ENCODE results near the gene GM2A. TPM values are rescaled to one million over a fixed set of nuclear protein-coding genes. Genes with fewer than 3 reads are reported as not detected.

GM2A gene
- total RNA-seq, 4 donors from 2014 or later, result 28.3 to 32.0 (median 30.1) TPM

DNA sequence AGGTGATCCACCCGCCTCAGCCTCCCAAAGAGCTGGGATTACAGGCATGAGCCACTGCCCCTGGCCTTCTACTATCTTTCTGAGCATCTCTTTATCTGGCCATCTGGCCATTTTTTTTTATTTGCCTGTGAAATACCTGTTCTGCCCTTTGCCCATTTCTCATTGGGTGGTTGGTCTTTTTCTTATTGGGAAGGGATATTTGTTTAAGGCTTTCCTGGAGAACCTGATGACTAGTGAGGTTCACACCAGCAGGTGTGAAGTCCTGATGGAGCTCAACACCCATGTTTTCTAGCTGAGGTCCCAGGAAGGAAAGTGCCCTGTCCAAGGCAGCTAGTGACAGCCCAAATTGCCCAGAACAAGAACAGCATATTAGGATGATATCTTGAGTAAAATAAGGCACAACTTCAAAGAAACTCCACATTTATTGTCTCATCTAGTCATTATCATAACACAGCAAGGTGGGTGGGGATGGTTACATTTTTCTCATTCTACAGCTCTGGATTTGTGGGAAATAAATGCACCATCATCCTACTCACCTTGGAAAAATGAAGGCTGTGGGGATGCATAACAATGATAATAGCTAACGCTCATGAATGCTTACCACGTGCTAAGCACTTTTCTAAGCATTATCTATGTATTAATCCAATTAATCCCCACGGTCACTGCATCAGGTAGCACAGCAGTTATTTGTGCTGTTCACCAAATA, 30.3 kb downstream of the GM2A start:
- WGBS, result 82% methylated on average over 4 of the region's 4 CpGs
- H3K4me1 ChIP-seq, result no peaks in the 10 kb centered on the region
- H3K9me3 ChIP-seq, result no peaks in the 10 kb centered on the region
- TF ChIP-seq EP300 (IDR thresholded peaks at IDR 0.05), result no peak
- TF ChIP-seq, protein P1, sequence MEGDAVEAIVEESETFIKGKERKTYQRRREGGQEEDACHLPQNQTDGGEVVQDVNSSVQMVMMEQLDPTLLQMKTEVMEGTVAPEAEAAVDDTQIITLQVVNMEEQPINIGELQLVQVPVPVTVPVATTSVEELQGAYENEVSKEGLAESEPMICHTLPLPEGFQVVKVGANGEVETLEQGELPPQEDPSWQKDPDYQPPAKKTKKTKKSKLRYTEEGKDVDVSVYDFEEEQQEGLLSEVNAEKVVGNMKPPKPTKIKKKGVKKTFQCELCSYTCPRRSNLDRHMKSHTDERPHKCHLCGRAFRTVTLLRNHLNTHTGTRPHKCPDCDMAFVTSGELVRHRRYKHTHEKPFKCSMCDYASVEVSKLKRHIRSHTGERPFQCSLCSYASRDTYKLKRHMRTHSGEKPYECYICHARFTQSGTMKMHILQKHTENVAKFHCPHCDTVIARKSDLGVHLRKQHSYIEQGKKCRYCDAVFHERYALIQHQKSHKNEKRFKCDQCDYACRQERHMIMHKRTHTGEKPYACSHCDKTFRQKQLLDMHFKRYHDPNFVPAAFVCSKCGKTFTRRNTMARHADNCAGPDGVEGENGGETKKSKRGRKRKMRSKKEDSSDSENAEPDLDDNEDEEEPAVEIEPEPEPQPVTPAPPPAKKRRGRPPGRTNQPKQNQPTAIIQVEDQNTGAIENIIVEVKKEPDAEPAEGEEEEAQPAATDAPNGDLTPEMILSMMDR (IDR thresholded peaks at IDR 0.05), result no peak
- no peak for TF ChIP-seq POLR2AphosphoS5 (IDR thresholded peaks at IDR 0.05)
- no peak for TF ChIP-seq POLR2A (IDR thresholded peaks at IDR 0.05; ENCODE audit: low read depth)
- no peaks in the 10 kb centered on the region for H3K36me3 ChIP-seq
- DNase-seq (ENCODE audit: extremely low spot score), result no peak
- no peak overlapping the region for H3K4me3 ChIP-seq
- intact Hi-C loops (cut with DNase I), result no loop called here
- H3K27me3 ChIP-seq, result no peaks in the 10 kb centered on the region
- H3K27ac ChIP-seq (replicated peaks in 1 of 4), result no peak overlapping the region

DNA sequence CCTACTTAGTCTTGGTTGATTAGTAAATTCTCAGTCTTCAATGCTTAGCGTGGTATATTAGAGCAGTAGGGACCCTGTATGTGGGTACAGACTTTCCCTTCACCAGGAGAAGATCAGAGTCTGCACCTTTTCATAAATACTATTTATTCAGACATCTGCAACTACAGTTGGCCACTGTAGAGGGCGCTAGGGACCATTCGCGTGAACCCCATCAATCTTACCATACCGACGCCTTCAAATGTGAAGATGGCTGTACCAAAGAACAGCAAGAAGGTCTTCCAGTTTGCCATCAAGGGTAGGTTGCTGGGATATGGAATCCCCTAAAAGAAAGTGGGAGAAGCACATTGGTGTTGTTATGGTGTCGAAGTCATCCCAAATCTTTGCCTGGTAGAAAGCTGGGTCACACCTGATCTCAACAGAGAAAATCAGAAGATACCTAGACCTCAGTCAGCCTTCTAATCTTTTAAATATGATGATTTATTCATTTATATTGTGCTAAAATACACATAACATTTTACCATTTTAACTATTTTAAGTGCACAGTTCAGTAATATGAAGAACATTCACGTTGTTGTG, 31.5 kb downstream of the GM2A start:
- H3K4me1 ChIP-seq, result no peaks in the 10 kb centered on the region
- 28% methylated on average over 8 of the region's 8 CpGs for whole genome bisulfite sequencing
- no peak for TF ChIP-seq POLR2AphosphoS5 (IDR thresholded peaks at IDR 0.05)
- TF ChIP-seq POLR2A (IDR thresholded peaks at IDR 0.05; ENCODE audit: low read depth), result no peak
- TF ChIP-seq, protein P1 (IDR thresholded peaks at IDR 0.05), result no peak
- no peak for TF ChIP-seq EP300 (IDR thresholded peaks at IDR 0.05)
- no peaks in the 10 kb centered on the region for H3K27me3 ChIP-seq
- intact Hi-C loops (cut with DNase I), result no loop called here
- H3K4me3 ChIP-seq, result no peak overlapping the region
- DNase-seq (ENCODE audit: extremely low spot score), result no peak
- H3K27ac ChIP-seq (replicated peaks in 1 of 4), result no peak overlapping the region
- H3K36me3 ChIP-seq, result no peaks in the 10 kb centered on the region
- no peaks in the 10 kb centered on the region for H3K9me3 ChIP-seq

DNA sequence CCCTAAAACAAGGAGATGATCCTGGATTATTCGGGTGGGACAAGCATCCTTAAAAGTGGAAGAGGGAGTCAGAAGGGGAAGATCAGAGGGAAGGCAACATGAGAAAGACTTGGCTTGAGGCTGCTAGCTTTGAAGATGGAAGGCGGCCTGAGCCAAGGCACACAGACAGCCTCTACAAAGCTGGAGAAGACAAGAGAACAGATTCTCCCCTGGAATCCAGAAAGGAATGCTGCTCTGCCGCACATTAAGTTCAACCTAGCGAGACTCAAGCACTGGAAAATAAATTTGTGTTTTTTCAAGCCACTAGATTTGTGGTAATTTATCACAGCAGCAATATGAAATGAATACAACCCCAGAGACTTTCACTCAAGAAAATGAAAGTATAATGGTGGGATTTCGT, 32.7 kb downstream of the GM2A start:
- TF ChIP-seq POLR2A (IDR thresholded peaks at IDR 0.05; ENCODE audit: low read depth) (no peak), POLR2AphosphoS5 (IDR thresholded peaks at IDR 0.05) (no peak), EP300 (IDR thresholded peaks at IDR 0.05) (no peak)
- TF ChIP-seq, protein P1 (IDR thresholded peaks at IDR 0.05), result no peak
- no peak overlapping the region for H3K27ac ChIP-seq (replicated peaks in 1 of 4)

DNA sequence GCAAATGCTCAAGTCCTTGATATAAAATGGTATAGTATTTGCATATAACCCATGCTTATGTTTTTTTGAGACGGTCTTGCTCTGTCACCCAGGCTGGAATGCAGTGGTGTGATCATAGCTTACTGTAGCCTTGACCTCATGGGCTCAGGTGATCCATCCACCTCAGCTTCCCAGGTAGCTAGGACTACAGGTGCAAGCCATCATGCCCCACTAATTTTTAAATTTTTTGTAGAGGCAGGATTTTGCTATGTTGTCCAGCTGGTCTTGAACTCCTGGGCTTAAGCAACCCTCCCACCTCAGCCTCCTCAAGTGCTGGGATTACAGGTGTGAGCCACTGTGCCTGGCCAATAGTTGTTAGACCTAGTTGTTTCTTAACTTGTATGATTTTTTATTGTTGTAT, 33.3 kb downstream of the GM2A start:
- Histone ChIP-seq H3K4me3 (no peak overlapping the region), H3K36me3 (no peaks in the 10 kb centered on the region), H3K9me3 (no peaks in the 10 kb centered on the region), H3K4me1 (no peaks in the 10 kb centered on the region), H3K27ac (replicated peaks in 1 of 4) (no peak overlapping the region), H3K27me3 (no peaks in the 10 kb centered on the region)
- intact Hi-C loops (cut with DNase I), result no loop called here
- DNase-seq (ENCODE audit: extremely low spot score), result no peak
- WGBS, result 73% methylated on average over 1 of the region's 1 CpG
- no peak for TF ChIP-seq POLR2A (IDR thresholded peaks at IDR 0.05; ENCODE audit: low read depth)
- TF ChIP-seq EP300 (IDR thresholded peaks at IDR 0.05), result no peak
- TF ChIP-seq POLR2AphosphoS5 (IDR thresholded peaks at IDR 0.05), result no peak
- TF ChIP-seq, protein P1 (IDR thresholded peaks at IDR 0.05), result no peak

More for the DNA sequence above, 32.7 kb downstream of the GM2A start:
- DNase-seq (ENCODE audit: extremely low spot score), result no peak
- H3K36me3 ChIP-seq, result no peaks in the 10 kb centered on the region
- intact Hi-C loops (cut with DNase I), result no loop called here
- H3K4me1 ChIP-seq, result no peaks in the 10 kb centered on the region
- H3K4me3 ChIP-seq, result no peak overlapping the region
- H3K27me3 ChIP-seq, result no peaks in the 10 kb centered on the region
- WGBS, result 72% methylated on average over 5 of the region's 5 CpGs
- no peaks in the 10 kb centered on the region for H3K9me3 ChIP-seq

Measured in esophagus muscularis mucosa (tissue), 4 donors.